IPS DF 4.7 (cell line): Measurements from ENCODE around the gene KRTAP26-1.

Experiments
- DNase-seq: peaks from one replicate; pipeline ENCODE4 v3.0.0-alpha.2; 2013; ENCODE audit warnings: low spot score; ENCODE audit errors: extremely low read depth

KRTAP26-1 gene

DNA sequence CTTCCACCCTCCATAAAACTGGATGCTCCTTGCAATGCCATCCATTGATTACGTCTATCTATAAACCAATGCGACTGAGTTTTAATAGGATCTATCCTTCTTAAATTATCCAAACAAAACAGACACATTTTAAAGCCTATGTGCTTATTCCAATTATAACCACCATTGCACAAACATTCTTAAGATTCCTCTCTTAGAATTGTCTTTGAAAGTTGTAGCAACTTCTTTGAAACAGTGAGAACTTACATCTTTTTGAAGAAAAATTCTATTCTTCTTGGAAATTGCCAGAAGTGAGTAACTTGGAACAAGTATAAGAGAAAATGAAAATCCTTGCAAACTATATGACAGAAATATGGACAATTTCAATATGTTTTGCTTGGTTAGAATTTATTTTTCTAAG, at the start of gene KRTAP26-1:
KRTAP26-1 (minus strand) TSS at position 101 of the 400 bp plus-strand sequence. CDS start 280 bp downstream, outside the sequence.
- no peak for DNase-seq

GRCh38 chr21:30355906-30356305, 35.8 kb upstream of the KRTAP26-1 start:
- DNase-seq = no peak

DNA sequence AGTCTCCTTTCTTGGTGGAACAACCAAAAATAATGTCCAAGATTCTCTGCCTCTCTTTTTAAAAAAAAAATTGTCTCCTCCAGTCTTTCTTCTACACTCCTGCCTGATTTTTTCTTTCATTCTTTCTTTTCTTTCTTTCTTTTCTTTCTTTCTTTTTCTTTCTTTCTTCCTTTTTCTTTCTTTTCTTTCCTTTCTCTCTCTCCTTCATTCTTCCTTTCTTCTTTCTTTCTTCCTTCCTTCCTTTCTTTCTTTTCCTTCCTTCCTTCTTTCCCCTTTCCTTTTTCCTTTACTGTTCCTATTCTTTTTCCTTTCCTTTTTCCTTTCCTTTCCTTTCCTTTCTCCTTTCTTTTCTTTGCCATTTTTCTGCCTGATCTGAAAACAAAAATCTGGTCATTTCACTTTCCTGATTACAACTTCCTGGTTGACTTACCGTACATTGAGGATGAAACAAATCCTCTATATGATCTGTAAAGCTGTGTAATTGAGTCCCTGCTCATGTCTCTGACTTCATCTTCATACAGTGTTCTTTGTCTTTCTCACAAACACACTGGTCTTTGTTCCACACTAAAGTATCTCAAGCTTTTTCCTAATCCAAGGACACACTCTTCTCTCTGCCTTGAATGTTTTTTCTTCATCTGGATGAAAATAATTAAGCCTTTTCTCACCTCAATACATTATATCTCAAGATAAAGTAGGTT, 34.3 kb upstream of the KRTAP26-1 start:
- no peak for DNase-seq

DNA sequence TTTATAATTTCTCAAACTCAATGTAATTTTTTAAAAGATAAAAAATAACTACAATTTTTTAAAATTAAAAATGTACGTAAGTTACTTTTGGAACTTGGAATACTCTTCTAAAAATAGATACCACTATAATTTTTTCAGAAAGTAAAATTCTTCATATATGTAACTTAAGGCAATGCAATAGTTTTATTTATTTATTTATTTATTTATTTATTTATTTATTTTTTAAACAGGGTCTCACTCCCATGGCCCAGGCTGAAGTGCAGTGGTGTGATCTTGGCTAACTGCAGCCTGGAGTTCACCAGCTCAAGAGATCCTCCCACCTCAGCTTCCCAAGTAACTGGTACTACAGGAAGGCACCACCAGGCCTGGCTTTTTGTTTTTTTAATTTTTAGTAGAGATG, 31.4 kb upstream of the KRTAP26-1 start:
- no peak for DNase-seq

- no peak for DNase-seq
These were observed 29.5 kb upstream of the KRTAP26-1 start for GRCh38 chr21:30349572-30349971.

GRCh38 chr21:30348506-30348905, 28.4 kb upstream of the KRTAP26-1 start, which contains the start of gene KRTAP23-1:
Gene KRTAP23-1, minus strand, starts transcription at chr21:30348606. Its CDS starts 0 bp downstream, at chr21:30348606.
- no peak for DNase-seq

- DNase-seq = no peak
These were observed 24.9 kb upstream of the KRTAP26-1 start for GRCh38 chr21:30345014-30345413.

GRCh38 chr21:30340714-30341573, 20.8 kb upstream of the KRTAP26-1 start:
- no peak for DNase-seq

DNA sequence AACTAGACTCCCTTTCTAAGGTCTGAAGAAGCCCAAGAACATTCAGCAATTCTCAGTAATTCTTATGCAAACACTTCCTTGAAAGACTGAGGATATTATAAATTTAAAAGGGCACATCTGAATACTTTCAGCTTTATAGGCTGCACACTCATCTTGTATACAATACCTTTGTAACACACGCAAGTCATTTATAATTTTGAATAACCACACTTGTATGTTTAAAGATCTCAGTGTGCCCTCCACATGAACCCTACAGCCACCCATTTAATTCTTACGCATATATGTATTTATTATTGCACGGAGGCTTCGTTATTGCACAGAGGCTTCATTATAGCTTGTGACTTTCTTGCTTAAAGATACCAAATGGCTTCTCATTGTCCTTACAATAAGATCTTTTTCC, 18.6 kb upstream of the KRTAP26-1 start:
- no peak for DNase-seq

DNA sequence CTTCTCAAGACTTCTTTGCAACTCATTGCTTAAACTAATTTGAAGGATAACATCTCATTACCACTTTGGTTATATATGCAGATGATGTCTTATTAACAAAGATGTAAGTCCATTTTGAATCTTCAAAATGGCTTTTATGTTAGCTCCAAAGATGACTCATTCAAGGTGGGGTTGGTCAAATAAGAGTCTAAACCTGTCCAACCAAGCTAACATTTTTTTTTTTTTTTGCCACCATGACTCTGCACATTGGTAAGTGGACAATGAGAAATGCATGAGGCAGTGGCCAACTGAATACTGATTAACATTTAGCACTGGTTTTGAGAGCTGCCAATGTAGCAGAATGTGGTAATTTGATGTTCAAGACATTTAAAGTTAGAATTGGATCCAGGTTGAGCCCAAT, 17.7 kb upstream of the KRTAP26-1 start:
- no peak for DNase-seq

- no peak for DNase-seq
These were observed 17.2 kb upstream of the KRTAP26-1 start, which contains the start of gene KRTAP27-1 for GRCh38 chr21:30337276-30337744. Gene KRTAP27-1, minus strand, starts transcription at chr21:30337694. Its CDS starts 26 bp downstream, at chr21:30337668.

DNA sequence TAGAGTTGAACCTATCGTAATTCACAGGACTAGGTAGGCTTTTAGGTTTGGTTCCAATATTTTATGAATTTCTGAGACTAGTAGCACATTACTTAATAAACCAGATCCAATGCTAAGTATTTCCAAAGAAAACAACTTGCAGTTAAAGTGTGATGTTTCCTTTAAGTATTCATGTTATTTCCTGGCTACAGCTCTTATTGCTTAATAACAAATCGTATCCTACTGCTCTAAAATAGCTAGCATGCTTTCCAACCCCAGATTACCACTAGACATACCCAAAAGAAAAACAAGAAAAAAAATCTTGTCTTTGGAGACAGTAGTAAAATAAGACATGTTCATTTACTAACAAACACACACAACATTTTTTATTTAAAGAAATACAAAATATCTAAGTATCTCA, 16.5 kb upstream of the KRTAP26-1 start:
- DNase-seq = no peak

DNA sequence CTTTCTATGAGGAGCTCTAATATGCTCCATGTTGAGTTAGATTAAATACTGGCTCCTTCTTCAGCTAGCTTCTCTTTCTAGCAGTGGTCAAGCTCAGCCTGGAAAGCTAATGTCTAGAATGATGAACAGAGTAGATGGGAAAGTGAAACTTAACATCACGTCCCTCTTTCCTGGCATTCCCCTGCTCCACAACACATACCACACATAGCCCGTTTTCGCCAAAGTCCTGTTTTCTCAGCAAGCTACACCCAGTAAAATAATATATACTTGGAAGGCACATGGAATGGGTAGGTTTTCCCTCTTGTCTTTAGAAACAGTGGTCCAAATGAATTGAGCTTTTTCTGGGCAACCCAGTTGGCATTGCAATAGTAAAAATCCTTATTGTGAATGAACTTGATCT, 13.6 kb upstream of the KRTAP26-1 start:
- DNase-seq = no peak

GRCh38 chr21:30332681-30333080, 12.6 kb upstream of the KRTAP26-1 start:
- no peak for DNase-seq

DNA sequence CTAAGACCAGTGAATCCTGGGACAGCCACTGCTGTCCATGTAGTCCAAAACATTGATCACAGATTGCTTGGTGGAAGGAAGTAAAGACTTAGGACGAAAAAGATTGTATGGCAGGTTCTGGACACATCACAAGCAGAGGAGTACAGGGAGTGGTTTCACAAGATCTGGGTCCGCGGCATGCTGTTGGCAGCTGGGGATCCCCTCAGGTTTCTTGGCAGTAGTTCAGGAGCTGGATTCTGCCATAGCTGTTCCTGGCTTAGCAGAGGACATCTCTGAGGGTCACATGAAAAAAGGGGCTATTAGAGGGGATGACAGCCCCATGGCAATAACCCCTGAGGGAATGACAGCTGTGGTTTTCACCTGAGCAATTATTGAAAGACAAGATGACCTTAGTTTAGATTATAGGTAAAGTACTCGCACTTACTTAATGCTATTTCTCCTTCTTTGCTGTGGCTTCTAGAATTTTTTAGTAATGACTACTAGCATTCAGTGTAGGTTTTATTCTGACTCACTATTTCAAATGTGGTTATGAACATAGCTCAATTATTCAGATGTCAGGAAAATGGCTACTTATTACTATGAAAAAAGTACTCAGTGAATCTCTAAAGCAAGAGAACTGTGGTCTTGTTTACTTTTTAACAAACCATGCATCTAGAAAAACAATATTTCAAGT, 9.2 kb upstream of the KRTAP26-1 start:
- DNase-seq = no peak

DNA sequence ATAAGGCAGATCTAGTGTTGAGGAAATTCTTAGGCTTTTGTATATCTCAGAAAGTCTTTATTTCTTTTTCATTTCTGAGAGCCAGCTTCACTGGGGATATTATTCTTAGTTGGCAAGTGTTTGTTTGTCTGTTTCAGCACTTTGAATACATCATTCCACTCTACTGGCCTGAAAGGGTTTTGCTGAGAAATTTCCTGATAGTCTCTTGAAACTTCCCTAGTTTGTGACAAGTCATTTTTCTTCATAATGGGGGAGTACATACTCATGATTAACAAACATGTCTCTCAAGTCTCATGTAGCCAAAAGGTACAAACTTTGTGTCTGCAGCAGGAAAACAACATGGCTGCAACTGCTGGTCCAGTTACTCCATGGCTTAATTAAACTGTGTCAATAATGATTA, 6.3 kb upstream of the KRTAP26-1 start:
- no peak for DNase-seq

GRCh38 chr21:30315701-30316100, 4.4 kb downstream of the KRTAP26-1 start:
- DNase-seq = no peak

DNA sequence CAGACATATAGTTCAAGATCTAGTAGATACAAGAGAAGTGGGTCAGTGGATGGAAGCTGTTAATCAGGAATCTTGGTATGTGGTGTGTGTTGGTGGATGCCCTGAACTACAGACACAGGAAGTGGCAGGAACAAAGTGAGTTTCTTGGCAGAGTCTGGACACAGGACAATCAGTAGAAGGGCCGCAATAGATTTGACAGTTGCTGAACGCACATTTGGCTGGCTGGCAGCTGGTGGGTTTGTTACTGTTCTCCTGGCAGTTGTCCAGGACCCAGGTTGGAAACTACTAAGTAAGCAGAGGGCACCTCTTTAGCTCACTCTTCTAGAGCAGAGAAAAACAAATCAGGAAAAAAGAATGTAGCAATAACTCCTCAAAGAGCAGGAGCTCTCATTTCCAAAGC, 13.2 kb downstream of the KRTAP26-1 start:
- no peak for DNase-seq

- no peak for DNase-seq
These were observed 15.0 kb downstream of the KRTAP26-1 start for GRCh38 chr21:30305136-30305535.

GRCh38 chr21:30289215-30289614, 30.9 kb downstream of the KRTAP26-1 start, which contains the start of gene KRTAP25-1:
Gene KRTAP25-1, minus strand, starts transcription at chr21:30289514. Its CDS starts 24 bp downstream, at chr21:30289490.
- no peak for DNase-seq

- DNase-seq = no peak
These were observed 37.3 kb downstream of the KRTAP26-1 start, which contains the start of gene KRTAP24-1 for GRCh38 chr21:30282850-30283249. Gene KRTAP24-1, minus strand, starts transcription at chr21:30282950. Its CDS starts 18 bp downstream, at chr21:30282932.
